Jurkat, Clone E6-1 (cell line): ENCODE measurements around the gene TET1.
A peak's percentile ranks its signal among the peaks of the same experiment; 100 is the strongest.
"Not testable (repeated sequence)": the region's sequence is repeated elsewhere in the genome, so short reads cannot be mapped to it uniquely, and the experiment has no call there.

ENCODE experiments used
- DNase-seq: peaks from one replicate; pipeline ENCODE4 v3.0.0-alpha.2; 2011; ENCODE audit warnings: low read depth, low spot score
- H3K4me3 ChIP-seq: 2 replicates; pipeline ENCODE4 v1.5.1; 2011; ENCODE audit warnings: mild to moderate bottlenecking, low read length, control low read depth, moderate library complexity

The TET1 gene

GRCh38 chr10:68665841-68666240 lies 105.7 kb downstream of the TET1 start:
- no peak overlapping the region for H3K4me3 ChIP-seq
- no peak for DNase-seq

DNA sequence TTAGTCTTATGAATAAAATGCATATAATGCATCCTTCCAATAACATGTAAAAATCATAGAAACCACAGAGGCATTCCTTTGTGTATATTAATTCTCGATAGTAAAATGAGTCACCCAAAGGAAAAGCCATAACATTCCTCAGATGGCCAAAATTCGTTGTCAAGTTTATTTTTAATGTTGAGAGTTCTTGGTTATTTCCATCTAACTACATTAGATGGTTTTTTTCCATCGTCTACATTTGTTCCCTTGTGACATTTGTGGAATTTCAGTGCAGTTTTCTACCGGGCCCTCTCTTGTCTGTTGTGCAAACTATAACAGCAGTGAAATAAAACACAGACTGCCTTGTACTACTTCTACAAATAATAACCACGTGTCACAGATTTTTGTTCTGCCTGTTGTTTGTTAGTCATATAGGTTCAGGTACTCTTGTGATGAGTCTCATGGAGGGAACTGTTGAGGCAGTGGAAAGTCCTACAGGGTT lies 106.2 kb downstream of the TET1 start:
- no peak overlapping the region for H3K4me3 ChIP-seq
- no peak for DNase-seq

- no peak overlapping the region for H3K4me3 ChIP-seq
- DNase-seq, result no peak
Observed at GRCh38 chr10:68668231-68668630, 108.1 kb downstream of the TET1 start.

GRCh38 chr10:68668972-68669371 lies 108.8 kb downstream of the TET1 start:
- no peak for DNase-seq
- no peak overlapping the region for H3K4me3 ChIP-seq

- no peak for DNase-seq
- H3K4me3 ChIP-seq, result no peak overlapping the region
Observed at GRCh38 chr10:68684413-68684812, 124.3 kb downstream of the TET1 start.

GRCh38 chr10:68696018-68696417 lies 135.9 kb downstream of the TET1 start:
- H3K4me3 ChIP-seq, result no peak overlapping the region
- no peak for DNase-seq

DNA sequence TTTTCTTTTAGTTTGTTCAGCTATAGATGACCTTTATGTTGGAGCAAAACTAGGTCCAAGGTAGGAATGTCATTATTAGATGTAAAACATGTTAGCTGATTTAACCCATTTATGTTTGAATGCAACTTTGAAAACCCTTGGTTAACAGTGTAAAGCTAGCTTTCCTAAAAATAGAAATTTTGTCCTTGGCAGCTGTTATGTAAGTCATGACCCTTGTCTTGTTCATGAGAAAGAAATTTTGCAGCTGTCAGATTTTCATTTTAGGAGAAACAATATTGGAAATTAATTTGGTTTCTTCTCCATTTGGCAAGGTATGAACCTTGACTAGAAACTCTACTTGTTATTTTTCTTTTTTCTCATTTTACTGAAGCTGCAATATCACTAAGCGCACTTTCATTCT lies 137.0 kb downstream of the TET1 start:
- H3K4me3 ChIP-seq, result no peak overlapping the region
- DNase-seq, result no peak

DNA sequence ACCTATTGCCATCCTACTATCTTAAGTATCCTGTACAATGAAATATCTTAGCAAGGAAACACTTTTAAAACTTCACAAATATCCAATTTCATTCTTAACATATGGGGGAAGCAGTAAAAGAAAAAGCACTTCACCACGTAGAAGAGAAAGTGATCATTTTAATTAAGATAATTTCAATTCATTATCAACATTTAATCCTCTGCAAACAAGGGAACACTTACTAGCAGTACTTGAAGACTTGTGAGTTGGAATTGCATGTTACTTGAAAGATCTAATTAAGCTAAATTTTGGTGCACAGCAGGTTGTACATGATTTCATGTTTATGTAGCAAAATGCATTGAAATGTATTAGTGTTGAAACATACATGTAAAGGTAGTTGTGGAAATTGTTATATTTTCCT lies 140.1 kb downstream of the TET1 start:
- no peak for DNase-seq
- H3K4me3 ChIP-seq, result no peak overlapping the region

DNA sequence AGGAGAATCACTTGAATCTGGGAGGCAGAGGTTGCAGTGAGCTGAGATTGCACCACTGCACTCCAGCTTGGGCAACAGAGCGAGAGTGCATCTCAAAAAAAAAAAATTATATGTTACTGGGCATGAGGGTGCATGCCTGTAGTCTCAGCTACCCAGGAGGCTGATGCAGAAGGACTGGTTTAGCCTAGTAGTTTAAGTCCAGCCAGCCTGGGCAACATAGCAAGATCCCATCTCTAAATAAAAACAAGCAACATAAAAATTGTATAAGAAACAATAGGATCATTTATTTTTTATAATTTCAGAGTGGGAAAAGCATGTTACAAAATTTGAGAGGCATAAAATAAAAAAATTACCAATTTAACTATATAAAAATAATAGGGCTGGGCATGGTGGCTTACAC lies 145.4 kb downstream of the TET1 start:
- DNase-seq, result no peak
- no peak overlapping the region for H3K4me3 ChIP-seq

- not testable (repeated sequence) for DNase-seq, H3K4me3 ChIP-seq
Observed at GRCh38 chr10:68708987-68709386, 148.8 kb downstream of the TET1 start.

DNA sequence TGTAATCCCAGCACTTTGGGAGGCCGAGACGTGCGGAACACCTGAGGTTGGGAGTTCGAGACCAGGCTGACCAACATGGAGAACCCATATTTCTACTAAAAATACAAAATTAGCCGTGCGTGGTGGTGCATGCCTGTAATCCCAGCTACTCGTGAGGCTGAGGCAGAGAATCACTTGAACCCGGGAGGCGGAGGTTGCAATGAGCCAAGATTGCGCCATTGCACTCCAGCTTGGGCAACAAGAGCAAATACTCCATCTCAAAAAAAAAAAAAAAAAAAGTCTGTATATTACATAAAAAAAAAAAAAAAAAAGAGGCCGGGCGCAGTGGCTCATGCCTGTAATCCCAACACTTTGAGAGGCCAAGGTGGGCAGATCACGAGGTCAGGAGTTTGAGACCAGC lies 152.9 kb downstream of the TET1 start:
- H3K4me3 ChIP-seq, DNase-seq: not testable (repeated sequence)

DNA sequence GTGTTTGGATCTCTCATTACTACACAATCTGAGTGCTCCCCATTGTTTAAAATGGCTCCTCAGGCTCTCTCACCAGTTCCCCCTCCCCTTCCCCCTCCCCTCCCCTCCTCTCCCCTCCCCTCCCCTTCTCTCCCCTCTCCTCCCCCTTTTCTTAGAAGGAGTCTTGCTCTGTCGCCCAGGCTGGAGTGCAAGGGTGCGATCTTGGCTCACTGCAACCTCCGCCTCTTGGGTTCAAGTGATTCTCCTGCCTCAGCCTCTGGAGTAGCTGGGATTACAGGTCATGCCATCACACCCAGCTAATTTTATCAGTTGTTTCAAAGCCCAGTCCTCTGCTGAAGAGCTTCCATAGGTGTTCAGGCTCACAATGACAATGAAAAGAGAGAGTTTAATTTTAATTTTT lies 157.3 kb downstream of the TET1 start:
- DNase-seq, result no peak
- H3K4me3 ChIP-seq, result no peak overlapping the region

DNA sequence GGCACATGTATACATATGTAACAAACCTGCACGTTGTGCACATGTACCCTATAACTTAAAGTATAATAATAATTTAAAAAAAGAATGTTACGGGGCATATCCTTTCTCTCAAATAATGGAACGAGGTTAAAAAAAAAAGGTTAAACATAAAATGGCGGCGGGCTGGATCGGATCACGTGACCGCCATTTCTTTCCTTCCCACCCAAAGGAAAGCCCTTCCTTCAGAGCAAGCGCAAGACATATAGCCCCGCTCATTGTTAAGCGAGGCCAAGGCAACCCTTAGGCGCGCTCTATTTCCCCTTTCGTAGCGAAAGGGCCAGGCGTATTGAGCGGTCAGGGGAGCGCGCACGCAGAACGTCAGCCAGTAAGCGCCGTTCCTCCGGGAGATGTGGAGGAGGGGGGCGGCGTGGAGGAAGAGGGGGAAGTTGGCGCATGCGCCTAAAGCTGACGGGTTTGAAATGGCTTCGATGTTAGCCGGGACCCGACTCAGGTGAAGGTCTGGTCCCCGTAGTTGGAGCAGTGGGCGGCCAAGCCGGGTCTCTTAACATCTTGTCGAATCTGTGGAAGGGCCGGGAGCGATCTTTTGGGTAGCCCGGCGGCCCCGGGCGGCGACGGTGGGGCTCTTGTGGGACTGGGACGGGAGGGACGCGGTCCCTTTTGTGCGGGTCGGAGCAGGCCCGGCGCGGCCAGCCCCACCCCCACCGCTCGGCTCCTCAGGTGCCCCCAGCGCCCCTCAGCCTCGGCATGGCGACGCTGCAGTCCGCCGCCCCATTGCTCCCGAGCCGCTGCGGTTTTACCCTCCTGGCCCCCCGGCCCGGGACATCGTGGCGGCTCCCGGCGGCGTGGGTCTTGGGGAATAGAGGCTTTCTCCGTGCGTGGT lies 160.9 kb downstream of the TET1 start, which contains the start of gene CCAR1:
TSS of gene CCAR1 (plus strand) at position 447 of the 880 bp plus-strand sequence. CDS start 1,266 bp downstream, outside the sequence.
- peak within 1 kb of the TSS; percentile 91 for H3K4me3 ChIP-seq
- DNase-seq, result peak; percentile 99

DNA sequence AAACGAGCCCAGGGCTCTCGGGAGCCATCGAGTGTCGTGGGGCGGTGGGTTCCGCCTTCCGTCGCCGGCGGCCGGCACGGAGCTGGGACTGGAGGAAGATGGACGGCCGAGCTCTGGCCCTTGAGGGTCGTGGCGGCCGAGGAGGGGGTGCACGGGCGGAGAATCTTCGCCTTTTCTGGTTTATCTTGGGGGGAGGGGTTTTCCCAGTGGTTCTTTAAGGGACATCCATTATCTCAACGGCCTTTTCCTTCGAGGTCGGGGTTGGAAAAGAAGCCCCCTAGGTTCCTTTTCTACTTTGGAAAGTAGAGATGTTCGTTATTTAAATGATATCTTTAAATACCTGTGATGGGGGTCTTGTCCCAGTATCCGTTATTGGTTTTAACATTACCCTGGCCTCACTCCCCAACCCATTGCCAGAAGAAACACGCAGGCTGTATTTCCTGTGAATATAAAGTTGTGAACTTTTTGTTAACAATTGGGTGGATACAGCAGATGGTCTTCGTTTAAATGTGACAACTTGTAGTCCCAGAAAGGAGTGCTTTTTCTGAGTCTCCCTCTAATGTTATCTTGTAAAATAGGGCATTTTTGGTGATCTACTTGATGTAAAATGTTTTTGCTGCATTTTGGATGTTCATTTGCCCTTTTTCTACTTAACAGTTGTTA lies 161.7 kb downstream of the TET1 start:
- H3K4me3 ChIP-seq, result peak overlapping the region; percentile 91
- no peak for DNase-seq

DNA sequence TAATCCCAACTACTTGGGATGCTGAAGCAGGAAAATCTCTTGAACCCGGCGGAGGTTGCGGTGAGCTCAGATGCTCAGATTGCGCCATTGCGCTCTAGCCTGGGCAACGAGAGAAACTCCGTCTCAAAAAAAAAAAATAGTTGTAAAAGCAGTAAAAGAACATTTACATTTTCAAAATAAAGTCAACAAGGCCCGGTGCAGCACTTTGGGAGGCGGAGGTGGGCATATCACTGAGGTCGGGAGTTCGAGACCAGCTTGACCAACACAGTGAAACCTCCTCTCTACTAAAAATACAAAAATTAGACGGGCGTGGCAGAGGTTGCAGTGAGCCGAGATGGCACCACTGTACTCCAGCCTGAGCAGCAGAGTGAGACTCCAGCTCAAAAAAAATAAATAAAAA lies 164.9 kb downstream of the TET1 start:
- no peak for DNase-seq
- H3K4me3 ChIP-seq, result no peak overlapping the region

DNA sequence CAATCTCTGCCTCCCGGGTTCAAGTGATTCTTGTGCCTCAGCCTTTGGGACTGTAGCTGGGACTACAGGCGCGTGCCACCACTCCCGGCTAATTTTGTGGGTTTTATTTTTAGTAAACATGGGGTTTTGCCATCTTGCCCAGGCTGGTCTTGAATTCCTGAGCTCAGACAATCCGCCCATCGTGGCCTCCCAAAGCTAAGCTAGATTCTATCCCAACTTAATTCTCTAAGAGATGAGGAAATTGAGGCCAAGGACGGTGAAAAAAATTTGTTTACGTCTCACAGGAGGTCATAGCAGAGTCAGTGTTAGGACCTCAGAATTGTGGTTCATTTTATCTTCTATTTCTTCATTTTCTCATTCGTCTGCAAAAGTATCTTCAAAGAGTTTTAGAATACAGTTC lies 167.0 kb downstream of the TET1 start:
- H3K4me3 ChIP-seq, result no peak overlapping the region
- DNase-seq, result no peak

DNA sequence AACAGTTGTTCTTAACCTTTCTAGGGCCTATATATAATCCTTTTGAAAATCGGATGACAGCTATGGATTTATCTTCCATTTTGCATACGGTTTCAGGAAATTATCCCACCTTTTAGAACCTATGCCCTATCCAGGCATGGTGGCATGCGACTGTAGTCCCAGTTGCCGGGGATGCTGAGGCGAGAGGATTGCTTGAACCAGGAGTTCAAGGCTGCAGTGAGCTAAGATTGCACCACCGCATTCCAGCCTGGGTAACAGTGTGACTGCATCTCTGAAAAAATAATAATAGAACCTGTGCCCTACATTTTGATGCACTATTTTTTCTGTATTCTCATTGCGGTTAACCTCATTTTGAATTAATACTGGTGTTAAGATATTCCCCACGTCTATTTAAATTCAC lies 172.5 kb downstream of the TET1 start:
- no peak for DNase-seq
- H3K4me3 ChIP-seq, result no peak overlapping the region

- no peak for DNase-seq
Observed at GRCh38 chr10:68734349-68734748, 174.2 kb downstream of the TET1 start.

GRCh38 chr10:68735119-68735518 lies 175.0 kb downstream of the TET1 start:
- no peak overlapping the region for H3K4me3 ChIP-seq
- no peak for DNase-seq

More at GRCh38 chr10:68734349-68734748, 174.2 kb downstream of the TET1 start:
- no peak overlapping the region for H3K4me3 ChIP-seq

DNA sequence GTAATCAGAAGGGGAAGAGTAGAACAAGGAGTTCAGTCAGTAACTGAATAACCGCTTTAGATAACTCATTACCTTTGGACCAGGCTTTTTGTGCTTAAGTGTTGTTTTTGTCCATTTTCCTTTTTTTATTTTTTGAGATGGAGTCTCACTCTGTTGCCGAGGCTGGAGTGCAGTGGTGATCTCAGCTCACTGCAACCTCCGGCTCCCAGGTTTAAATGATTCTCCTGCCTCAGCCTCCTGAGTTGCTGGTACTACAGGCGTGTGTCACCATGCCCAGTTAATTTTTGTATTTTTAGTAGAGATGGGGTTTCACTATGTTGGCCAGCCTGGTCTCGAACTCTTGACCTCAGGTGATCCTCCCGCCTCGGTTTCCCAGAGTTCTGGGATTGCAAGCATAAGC lies 175.6 kb downstream of the TET1 start:
- H3K4me3 ChIP-seq, DNase-seq: not testable (repeated sequence)
